Measurements from ENCODE around the gene NUP210.

NUP210 gene

GRCh38 chr3:13348661-13349396 lies 71.3 kb downstream of the NUP210 start:
- no peak for DNase-seq (ENCODE audit: low read depth, low spot score)

- no peak for DNase-seq (ENCODE audit: low read depth, low spot score)
These were observed 72.0 kb downstream of the NUP210 start for GRCh38 chr3:13348100-13348499.

GRCh38 chr3:13347390-13347950 lies 72.7 kb downstream of the NUP210 start:
- DNase-seq (ENCODE audit: low read depth, low spot score): no peak

- peak; percentile 47 for DNase-seq (ENCODE audit: low read depth, low spot score)
These were observed 73.4 kb downstream of the NUP210 start for GRCh38 chr3:13346481-13347389.

- no peak for DNase-seq (ENCODE audit: low read depth, low spot score)
These were observed 74.3 kb downstream of the NUP210 start for GRCh38 chr3:13345772-13346171.

GRCh38 chr3:13345284-13345683 lies 74.8 kb downstream of the NUP210 start:
- DNase-seq (ENCODE audit: low read depth, low spot score): no peak

GRCh38 chr3:13344663-13345062 lies 75.5 kb downstream of the NUP210 start:
- DNase-seq (ENCODE audit: low read depth, low spot score): no peak

- DNase-seq (ENCODE audit: low read depth, low spot score): no peak
These were observed 76.5 kb downstream of the NUP210 start for GRCh38 chr3:13343601-13344000.

GRCh38 chr3:13341229-13341905 lies 78.8 kb downstream of the NUP210 start:
- DNase-seq (ENCODE audit: low read depth, low spot score): no peak

GRCh38 chr3:13339833-13340232 lies 80.3 kb downstream of the NUP210 start:
- DNase-seq (ENCODE audit: low read depth, low spot score): no peak

- DNase-seq (ENCODE audit: low read depth, low spot score): no peak
These were observed 81.1 kb downstream of the NUP210 start for GRCh38 chr3:13338996-13339395.

GRCh38 chr3:13338231-13338630 lies 81.9 kb downstream of the NUP210 start:
- DNase-seq (ENCODE audit: low read depth, low spot score): no peak

GRCh38 chr3:13336592-13336991 lies 83.5 kb downstream of the NUP210 start:
- DNase-seq (ENCODE audit: low read depth, low spot score): no peak

- no peak for DNase-seq (ENCODE audit: low read depth, low spot score)
These were observed 84.6 kb downstream of the NUP210 start for GRCh38 chr3:13335503-13335902.

GRCh38 chr3:13335059-13335458 lies 85.1 kb downstream of the NUP210 start:
- no peak for DNase-seq (ENCODE audit: low read depth, low spot score)

- DNase-seq (ENCODE audit: low read depth, low spot score): no peak
These were observed 86.8 kb downstream of the NUP210 start for GRCh38 chr3:13333236-13333897.

- DNase-seq (ENCODE audit: low read depth, low spot score): no peak
These were observed 87.4 kb downstream of the NUP210 start for GRCh38 chr3:13332740-13333139.

GRCh38 chr3:13332158-13332557 lies 88.0 kb downstream of the NUP210 start:
- no peak for DNase-seq (ENCODE audit: low read depth, low spot score)

- DNase-seq (ENCODE audit: low read depth, low spot score): no peak
These were observed 90.4 kb downstream of the NUP210 start for GRCh38 chr3:13329746-13330145.

- no peak for DNase-seq (ENCODE audit: low read depth, low spot score)
These were observed 94.2 kb downstream of the NUP210 start for GRCh38 chr3:13325892-13326443.

Data from activated CD4-positive, CD25-positive, alpha-beta regulatory T cell treated with anti-CD3 and anti-CD28 coated beads, Interleukin-2, amount 50 U/mL, for 16 hours (primary cell).